Psoas muscle (tissue), 8 donors: ENCODE measurements around the gene TADA1. TPM values are rescaled to one million over a fixed set of nuclear protein-coding genes. Genes with fewer than 3 reads are reported as not detected.
"Not testable (repeated sequence)": the region's sequence is repeated elsewhere in the genome, so short reads cannot be mapped to it uniquely, and the experiment has no call there.

Experiments used
- ATAC-seq, 4 donors: fragments of 200-7000 bp; cut with Tn5 transposase; one replicate each; pipeline ENCODE4 v1.9.1; 2020; ENCODE audit warnings: moderate library complexity in 3 of 4, mild to moderate bottlenecking in 2 of 4
- DNase-seq, 2 donors: peaks; one replicate each; pipeline ENCODE4 v3.0.0-alpha.2; 2020
- H3K27ac ChIP-seq: fragments of 200-600 bp; one replicate; pipeline ENCODE4 v1.8.0; 2022
- H3K27me3 ChIP-seq, 3 donors: fragments of 200-600 bp in 1 of 3; one replicate each; pipeline versions ENCODE4 v1.6.1 to v1.8.0; 2013 to 2022; ENCODE audit warnings: low read length in 2 of 3, mild to moderate bottlenecking in 2 of 3, moderate library complexity in 1 of 3; ENCODE audit not compliant: insufficient read depth in 3 of 3
- H3K36me3 ChIP-seq, 2 donors: fragments of 200-600 bp in 1 of 2; one replicate each; pipeline versions ENCODE4 v1.6.1 to v1.8.0; 2013 to 2022; ENCODE audit warnings: low read depth in 1 of 2, mild to moderate bottlenecking in 1 of 2, moderate library complexity in 1 of 2; ENCODE audit not compliant: insufficient read depth in 1 of 2
- H3K4me1 ChIP-seq: fragments of 200-600 bp; one replicate; pipeline ENCODE4 v1.8.0; 2022
- H3K4me3 ChIP-seq: fragments of 200-600 bp; one replicate; pipeline ENCODE4 v1.8.0; 2022; ENCODE audit warnings: mild to moderate bottlenecking
- H3K9me3 ChIP-seq: fragments of 200-600 bp; one replicate; pipeline ENCODE4 v1.8.0; 2022
- CTCF ChIP-seq: fragments of 200-600 bp; IDR thresholded peaks from one replicate; pipeline ENCODE4 v1.8.0; 2022; ENCODE audit warnings: antibody characterized with exemption
- WGBS, 3 donors: extraction: QIAGEN DNeasy Blood & Tissue Kit; methylation state at CpG; one replicate each; pipeline versions ENCODE4 v1.1.6 to v1.1.7; 2013; 5-methylcytosine and 5-hydroxymethylcytosine counted together
- intact Hi-C, 2 donors: fragments of 100-400 bp; cut with DNase I; formaldehyde crosslinking; loops; one replicate each; pipeline versions ENCODE4 v1.11.0 to v1.14.2; 2022
- polyA plus RNA-seq, 3 donors: library from polyadenylated mRNA; stranded (reverse); fragments of 200-250 nt; gene quantifications; one replicate each; pipeline ENCODE4 v1.2.3, GENCODE V29; 2013
- total RNA-seq, 4 donors: library from RNA; stranded (reverse); fragmentation: NEBNext Ultra II Directional in 2 of 4; extraction: Animal tissue kit (Norgen Biotek cat#: 25700) in 2 of 4; gene quantifications; one replicate each; pipeline versions ENCODE4 v1.2.1 to v1.2.4, GENCODE V29; 2021 to 2023
- donor health status: healthy with polysubstance abuse.
- donor health status: DM: no; HTN: no; CAD: no; lungs with moderate emphysema.
- donor health status: Bipolar disorder and iron deficiency.
- donor health status: healthy.
- donor health status: DM: yes; HTN: yes; CAD: no.
- donor health status: DM: no; HTN: no; CAD: no.
- donor health status: DM: no; HTN: no; CAD: no.
- donor health status: DM: yes; HTN: yes; CAD: no.

TADA1 gene
- total and polyA plus RNA-seq, 7 donors: 7.3 to 9.9 (median 8.3) TPM

- Histone ChIP-seq H3K4me1 (peaks cover 29% of the 10 kb centered on the region), H3K27me3 (no peaks in the 10 kb centered on the region), H3K27ac (no peak overlapping the region), H3K9me3 (no peaks in the 10 kb centered on the region), H3K4me3 (no peak overlapping the region), H3K36me3 (peaks cover 0 to 8% of the 10 kb centered on the region in 2 donors)
- intact Hi-C loops: no loop called here
- ATAC-seq: no peak
- 90 to 98% (median 92%) methylated on average over 4 of the region's 4 CpGs for WGBS, 3 donors
- TF ChIP-seq CTCF: no peak
- no peak for DNase-seq
Measured at GRCh38 chr1:166836733-166837132, 39.3 kb downstream of the TADA1 start.

DNA sequence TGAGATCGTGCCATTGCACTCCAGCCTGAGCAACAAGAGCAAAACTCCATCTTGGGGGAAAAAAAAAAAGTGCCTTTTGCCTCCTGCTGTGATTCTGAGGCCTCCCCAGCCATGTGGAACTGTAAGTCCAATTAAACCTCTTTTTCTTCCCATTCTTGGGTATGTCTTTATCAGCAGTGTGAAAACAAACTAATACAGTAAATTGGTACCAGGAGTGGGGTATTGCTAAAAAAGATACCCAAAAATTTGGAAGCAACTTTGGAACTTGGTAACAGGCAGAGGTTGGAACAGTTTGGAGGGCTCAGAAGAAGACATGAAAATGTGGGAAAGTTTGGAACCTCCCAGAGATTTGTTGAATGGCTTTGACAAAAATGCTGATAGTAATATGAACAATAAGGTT, 46.3 kb downstream of the TADA1 start:
- H3K4me3 ChIP-seq, H3K27ac ChIP-seq, H3K4me1 ChIP-seq, H3K36me3 ChIP-seq, H3K9me3 ChIP-seq, DNase-seq, H3K27me3 ChIP-seq, intact Hi-C loops, ATAC-seq: not testable (repeated sequence)
- WGBS, 3 donors: 71 to 82% (median 72%) methylated on average over 1 of the region's 1 CpG

DNA sequence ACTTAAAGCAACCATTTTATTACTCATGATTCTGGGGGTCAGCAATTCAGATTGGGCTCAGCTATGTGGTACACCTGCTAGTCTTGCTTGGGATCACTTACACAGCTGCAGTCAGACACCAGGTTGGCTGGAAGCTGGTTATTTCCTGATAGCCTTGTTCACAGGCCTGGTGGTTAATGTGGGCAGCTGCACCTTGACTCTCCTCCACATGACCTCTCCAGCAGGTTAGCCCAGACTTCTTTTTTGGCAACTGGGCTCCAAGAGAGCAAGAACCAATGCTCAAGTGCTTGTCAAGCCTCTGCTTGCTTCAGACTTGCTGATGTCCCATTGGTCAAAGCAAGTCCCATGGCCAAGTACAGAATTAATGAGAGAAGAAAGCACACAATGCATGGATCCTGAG, 48.6 kb downstream of the TADA1 start:
- H3K36me3 ChIP-seq: no peaks in the 10 kb centered on the region

DNA sequence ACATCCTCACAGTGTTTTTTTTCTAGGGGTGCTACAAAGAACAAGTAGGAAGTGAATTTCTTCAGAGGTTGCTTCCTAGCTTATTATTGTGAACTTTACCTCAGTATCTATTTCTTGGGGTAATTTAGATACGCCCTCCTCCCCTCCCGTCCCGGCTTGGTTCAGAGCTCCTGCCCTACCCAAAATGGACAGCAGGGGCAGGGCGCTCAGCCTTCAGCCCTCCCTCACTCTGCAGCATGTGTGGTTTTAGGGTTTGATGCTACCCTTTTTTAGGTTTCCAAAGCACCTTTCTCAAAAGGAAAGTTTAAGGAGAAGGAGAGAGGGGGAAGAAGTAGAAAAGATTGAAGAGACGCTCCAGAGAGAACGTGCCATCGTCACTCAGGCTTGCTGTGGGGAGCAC, 53.7 kb downstream of the TADA1 start:
- DNase-seq: no peak
- Histone ChIP-seq H3K4me1 (no peaks in the 10 kb centered on the region), H3K36me3 (no peaks in the 10 kb centered on the region), H3K4me3 (no peak overlapping the region), H3K27ac (no peak overlapping the region), H3K9me3 (no peaks in the 10 kb centered on the region), H3K27me3 (no peaks in the 10 kb centered on the region)
- no peak for TF ChIP-seq CTCF
- intact Hi-C loops: no loop called here
- no peak for ATAC-seq
- 60 to 65% (median 61%) methylated on average over 7 of the region's 7 CpGs for WGBS, 3 donors

More for the DNA sequence above, 48.6 kb downstream of the TADA1 start:
- intact Hi-C loops: no loop called here
- Histone ChIP-seq H3K27me3 (peaks cover 0 to 2% (median 0%) of the 10 kb centered on the region in 3 donors), H3K9me3 (peaks cover 7% of the 10 kb centered on the region), H3K4me1 (no peaks in the 10 kb centered on the region), H3K27ac (no peak overlapping the region), H3K4me3 (no peak overlapping the region)
- no peak for ATAC-seq
- TF ChIP-seq CTCF: no peak
- no peak for DNase-seq

- ATAC-seq (no peak), DNase-seq (no peak)
- Histone ChIP-seq H3K4me3 (no peak overlapping the region), H3K9me3 (no peaks in the 10 kb centered on the region), H3K36me3 (no peaks in the 10 kb centered on the region), H3K4me1 (no peaks in the 10 kb centered on the region), H3K27ac (no peak overlapping the region), H3K27me3 (no peaks in the 10 kb centered on the region)
- 54 to 75% (median 64%) methylated on average over 2 of the region's 2 CpGs for WGBS, 3 donors
- intact Hi-C loops: no loop called here
- TF ChIP-seq CTCF: no peak
Measured at GRCh38 chr1:166819974-166820373, 56.1 kb downstream of the TADA1 start.
